GM19463 (cell line): ENCODE results near the gene PRR14.

Experiments used
- ATAC-seq: cut with Tn5 transposase; IDR thresholded peaks from one replicate; pipeline ENCODE4 v1.9.1; 2021; ENCODE audit warnings: mild to moderate bottlenecking, moderate library complexity; ENCODE audit not compliant: unreplicated experiment

PRR14 gene

DNA sequence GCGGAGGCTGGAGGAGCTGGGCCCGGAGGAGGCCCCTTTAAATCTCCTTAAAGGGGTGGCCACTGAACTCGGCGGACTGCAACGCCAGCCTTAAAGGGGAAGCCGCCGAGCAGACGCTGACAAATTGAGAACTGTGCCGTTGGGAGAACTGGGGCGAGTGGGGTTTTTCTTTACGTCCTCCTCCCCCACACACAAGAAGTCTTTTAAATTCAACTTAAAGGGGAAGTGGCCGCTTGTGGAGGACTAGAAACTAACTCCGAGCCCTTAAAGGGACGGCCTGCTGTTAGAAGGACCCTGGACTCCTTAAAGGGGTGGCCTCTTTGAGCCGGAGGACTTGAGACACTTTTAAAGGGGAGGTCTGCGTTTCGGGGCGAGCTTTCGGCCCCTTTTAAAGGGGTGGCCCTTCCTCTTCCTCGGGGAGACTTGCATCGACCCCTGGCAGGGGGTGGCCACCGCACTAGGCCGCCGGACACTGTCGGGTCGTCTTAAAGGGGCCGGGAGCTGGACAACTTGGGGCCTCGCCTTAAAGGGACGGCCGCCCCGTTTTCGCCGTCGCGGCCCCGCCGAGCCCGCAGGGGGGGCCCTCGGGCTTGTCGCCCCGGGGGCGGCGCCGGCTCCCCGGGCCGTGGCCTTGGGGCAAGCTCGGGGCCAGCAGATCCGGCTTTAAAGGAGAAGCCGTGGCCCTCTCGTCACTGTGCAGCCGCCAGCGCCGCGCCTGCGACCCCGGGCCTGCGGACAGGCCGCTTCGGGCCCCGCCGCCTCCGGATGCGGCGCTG lies 8.2 kb downstream of the PRR14 start:
- peak; percentile 43 for ATAC-seq

DNA sequence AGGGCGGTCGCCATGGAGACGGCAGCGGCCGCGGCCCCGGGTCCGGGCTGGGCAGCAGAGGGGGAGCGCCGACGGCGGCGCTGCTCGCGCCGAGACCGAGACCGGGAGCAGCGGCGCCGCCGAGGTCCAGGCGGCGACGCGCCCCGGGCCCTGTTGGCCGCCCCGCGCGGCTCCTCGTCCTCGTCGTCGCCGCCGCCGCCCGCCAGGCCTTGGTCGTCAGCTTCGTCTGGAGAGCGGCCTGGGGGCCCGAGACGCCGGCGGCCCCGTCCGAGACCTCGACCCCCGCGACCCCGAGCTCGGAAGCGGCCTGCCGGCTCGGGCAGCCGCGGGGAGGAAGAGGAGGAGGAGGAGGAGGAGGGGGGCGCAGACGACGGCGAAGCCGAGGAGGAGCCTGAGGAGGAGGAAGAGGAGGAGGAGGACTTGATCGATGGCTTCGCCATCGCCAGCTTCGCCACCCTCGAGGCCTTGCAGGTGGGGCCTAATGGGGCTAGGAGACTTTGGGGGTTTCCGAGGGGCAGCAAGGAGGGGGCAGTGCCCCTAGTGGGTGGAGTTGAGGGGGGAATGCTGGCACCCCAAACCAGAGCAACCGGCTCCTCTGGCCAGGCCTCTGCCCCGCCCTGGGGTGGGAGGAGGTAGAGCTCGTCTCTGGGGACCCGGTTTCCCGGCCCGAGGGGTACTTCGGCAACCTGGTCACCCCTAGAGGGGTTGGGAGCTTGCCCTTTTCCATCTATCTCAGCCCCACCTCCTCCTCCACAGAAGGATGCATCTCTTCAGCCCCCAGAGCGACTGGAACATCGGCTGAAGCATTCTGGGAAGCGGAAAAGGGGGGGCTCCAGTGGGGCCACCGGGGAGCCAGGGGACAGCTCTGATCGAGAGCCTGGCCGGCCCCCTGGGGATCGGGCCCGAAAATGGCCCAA lies 9.0 kb downstream of the PRR14 start:
- ATAC-seq: no peak

DNA sequence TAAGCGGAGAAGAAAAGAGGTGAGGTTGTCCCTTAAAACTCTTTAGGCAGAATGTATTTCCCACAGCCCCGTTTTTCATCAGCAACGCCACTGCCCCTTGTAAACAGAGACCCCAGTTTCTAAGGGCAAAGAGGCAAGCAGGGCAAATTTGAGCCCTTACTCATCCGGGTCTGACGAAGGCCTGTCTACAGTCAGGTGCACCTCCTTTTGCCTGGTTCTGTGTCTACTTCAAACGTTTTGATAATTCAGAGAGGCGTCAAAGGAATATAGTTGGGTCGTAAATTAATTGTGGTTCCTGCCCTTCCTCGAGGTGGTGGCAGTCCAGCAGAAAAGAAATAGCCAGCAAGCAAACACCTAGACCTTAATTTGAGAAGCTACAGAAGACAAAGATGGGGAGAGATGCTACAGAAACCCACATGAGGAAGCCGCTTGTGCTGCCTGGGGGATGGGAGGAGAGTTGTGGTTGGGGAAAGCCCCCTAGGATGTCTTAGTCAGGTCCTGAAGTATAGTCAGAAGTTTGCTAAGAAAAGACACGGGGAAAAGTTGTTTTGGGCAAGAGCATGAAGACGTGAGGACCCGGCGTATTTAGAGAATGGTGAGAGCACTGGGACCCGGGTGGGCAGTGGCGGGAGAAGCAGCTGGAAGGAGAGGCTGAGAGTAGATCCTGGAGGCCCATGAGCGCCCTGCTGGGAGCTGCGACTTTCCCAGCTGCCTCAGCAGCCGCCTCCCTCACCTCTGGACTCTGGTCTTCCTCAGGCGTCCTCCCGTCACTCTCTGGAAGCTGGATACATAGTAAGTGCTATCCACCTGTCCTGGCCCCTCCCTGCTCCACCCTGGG lies 9.9 kb downstream of the PRR14 start:
- ATAC-seq: no peak

DNA sequence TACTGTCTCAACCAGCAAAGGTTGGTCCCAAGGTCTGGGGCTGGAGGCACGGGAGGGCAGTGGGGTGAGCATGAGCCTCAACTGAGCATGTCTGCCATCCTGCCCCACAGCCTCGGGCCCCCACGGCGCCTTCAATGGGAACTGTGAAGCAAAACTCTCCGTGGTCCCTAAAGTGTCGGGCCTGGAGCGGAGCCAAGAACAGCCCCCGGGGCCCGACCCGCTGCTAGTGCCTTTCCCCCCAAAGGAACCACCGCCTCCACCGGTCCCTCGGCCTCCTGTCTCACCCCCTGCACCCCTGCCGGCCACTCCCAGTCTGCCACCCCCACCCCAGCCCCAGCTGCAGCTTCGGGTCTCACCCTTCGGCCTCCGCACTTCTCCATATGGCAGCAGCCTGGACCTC lies 11.7 kb downstream of the PRR14 start:
- no peak for ATAC-seq

DNA sequence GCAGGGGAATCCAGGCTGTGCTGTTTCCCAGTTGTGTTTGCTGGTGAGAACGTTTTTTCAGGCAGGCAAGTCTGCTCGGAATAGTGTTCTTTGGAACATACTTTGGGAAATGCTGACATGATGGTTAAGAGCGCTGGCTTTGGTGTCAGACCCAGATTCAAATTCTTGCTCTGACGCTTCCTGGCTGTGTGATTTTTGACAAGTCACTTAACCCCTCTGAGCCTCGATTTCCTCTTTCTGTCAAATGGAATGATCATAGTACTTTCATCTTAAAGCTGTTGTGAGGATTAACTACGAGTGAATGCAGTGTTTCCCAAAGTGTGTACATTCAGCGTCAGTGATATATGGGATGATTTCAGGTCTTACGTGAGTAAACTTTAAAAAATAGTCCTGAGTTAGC lies 12.3 kb downstream of the PRR14 start:
- no peak for ATAC-seq

DNA sequence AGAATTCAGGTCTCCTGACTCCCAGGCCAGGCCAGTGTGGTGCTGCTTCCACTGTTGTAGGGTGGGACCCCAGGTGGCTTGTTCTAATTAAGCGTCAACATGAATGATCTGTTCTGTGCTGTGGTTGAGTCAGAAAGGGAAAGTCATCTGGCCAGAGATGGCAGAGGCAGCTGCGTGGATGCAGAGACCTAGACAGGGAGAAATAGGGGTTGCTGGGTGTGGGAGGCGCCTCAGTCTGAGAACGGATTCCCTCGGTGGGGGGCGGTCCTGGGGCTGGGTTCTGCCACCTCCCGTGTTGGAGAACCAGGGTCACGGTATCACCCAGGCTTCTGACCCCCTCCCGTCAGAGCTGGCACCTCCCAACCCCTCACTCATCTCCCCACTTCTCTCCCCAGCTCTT lies 13.1 kb downstream of the PRR14 start:
- ATAC-seq: no peak

DNA sequence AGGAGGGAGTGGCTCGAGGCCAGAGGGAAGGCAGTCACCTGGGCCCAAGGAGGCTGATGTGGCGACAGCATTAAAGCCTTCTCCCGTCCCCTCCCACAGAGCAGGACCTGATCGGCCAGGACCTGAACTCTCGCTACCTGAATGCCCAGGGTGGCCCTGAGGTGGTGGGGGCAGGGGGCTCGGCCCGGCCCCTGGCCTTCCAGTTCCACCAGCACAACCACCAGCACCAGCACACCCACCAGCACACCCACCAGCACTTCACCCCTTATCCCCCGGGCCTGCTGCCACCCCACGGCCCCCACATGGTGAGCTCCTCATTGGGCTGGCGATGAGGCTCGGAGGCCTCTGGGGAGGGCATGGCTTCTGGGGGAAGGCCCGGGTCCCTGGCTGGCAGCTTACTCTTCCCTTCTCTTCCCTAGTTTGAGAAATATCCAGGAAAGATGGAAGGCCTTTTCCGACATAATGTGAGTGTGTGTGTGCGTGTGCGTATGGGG lies 13.9 kb downstream of the PRR14 start:
- ATAC-seq: no peak

DNA sequence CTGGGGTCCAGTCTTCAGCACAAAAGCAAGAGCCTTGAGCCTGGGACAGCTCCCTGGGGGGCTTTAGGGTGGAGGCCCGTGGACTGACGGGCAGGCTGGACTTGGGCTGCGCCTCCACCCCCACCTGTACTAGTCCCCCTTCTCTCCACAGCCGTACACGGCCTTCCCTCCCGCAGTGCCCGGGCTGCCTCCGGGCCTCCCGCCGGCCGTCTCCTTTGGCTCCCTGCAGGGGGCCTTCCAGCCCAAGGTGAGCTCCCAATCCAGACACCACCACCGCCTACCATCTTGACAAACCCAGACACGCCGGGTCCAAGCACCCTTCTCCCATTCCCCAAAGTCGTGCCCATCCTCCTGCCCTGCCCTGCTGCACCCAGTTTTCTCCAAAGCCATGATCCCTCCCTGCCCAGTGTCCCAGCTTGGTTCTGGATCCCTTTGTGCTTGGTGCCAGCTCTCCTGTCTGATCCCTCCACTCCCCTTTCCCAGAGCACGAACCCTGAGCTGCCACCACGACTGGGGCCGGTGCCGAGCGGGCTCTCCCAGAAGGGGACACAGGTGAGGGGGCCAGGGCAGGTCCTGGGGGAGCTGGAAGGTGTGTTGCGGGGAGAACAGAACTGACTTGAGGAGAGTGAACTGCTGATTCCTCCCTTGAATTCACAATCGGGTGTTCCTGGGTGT lies 14.5 kb downstream of the PRR14 start:
- no peak for ATAC-seq

DNA sequence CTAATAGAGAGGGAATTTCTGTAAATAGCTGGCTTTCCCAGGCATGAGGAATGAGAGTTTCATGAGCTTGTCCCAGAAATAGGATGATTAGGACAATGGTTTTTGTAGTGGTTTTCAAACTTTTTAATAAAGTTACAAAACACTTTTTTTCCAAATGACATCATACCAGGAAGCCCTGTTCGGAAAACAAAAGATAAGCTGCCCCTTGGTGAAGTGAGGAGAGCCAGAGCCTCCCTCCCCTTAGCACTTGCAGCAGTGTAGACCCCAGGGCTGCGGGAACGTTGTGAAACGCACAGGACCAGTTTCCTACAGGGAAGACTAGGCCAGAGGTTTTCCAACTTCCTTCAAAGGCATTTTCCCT lies 15.1 kb downstream of the PRR14 start:
- ATAC-seq: no peak

DNA sequence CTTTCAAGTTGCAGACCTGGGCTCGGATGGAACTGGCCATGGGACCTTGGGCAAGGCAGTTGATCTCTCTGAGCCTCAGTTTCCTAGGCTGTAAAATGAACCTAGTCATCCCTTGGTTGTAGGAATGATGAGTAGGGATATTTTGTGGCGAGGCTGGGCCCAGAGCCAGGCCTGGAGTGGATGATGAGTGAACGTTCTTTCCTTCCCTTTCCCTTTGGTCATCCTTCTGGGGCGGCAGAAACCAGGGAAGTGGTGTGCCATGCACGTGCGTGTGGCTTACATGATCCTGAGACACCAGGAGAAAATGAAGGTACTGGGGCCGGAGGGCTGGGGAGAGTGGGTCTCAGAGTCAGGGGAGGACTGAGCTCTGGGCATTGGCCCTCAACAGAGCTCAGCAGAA lies 15.9 kb downstream of the PRR14 start:
- no peak for ATAC-seq

DNA sequence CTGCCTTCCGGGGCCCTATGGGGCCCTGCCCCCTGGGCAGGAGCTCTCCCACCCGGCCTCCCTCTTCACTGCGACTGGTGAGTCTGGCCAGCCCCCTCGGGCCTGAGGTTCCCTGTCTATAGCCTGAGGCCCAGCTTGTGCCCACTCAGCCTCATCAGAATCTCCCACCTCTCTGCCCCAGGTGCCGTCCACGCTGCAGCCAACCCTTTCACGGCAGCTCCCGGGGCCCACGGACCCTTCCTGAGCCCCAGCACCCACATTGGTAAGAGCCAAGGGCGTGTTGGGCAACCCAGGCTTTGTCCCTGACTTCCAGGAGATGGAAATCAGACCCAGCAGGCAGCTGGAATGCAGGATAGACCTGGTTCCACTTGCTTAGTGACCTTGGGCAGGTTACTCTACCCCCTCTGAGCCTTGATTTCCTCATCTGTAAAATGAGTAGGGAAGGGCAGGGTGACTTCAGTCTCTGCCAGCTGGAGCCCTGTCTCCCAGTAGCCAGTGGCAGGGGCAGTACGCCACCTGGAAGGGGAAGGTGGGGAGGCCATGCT lies 16.7 kb downstream of the PRR14 start:
- ATAC-seq: no peak

DNA sequence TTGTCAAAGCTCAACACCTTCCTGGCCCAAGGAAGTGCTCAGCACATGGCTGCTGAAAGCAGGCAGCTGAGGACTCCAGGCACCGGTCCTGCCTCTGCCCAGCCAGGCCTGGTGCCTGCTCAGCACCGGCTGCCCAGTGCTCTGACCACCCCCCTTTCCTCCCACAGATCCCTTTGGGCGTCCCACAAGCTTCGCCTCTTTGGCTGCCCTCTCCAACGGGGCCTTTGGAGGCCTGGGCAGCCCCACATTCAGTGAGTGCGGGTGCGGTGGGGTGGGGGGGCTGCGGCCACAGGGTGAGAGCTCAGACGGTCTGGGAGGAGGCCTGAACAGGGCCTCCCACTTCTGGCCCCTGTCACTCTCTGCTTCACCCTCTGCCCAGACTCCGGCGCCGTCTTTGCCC lies 17.6 kb downstream of the PRR14 start:
- ATAC-seq: no peak

DNA sequence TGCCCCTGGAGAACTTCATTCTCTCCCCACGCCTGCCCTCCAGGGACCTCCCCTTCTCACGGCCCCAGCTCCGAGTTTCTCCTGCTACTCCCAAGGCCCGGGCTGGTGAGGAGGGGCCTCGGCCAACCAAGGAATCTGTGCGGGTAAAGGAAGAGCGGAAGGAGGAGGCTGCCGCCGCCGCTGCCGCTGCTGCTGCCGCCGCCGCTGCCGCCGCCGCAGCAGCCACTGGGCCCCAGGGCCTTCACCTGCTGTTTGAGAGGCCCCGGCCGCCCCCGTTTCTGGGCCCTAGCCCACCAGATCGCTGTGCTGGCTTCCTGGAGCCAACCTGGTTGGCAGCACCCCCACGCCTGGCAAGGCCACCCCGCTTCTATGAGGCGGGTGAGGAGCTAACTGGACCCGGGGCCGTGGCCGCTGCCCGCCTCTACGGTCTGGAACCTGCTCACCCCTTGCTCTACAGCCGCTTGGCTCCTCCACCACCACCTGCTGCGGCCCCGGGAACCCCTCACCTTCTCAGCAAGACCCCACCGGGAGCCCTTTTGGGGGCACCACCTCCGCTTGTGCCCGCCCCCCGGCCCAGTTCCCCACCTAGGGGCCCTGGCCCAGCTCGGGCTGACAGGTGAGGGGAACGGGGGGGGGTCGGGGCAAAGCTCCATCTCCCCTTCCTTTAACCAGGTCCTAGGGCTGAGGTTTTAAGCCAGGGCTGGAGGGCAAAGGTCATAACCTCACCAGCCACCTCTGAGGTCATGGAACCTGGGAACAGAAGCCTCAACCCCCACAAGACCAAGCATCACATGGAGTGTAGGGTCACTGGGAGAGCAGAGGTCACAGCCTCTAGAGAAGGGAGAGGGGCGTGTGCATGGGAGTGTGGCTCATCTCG lies 18.5 kb downstream of the PRR14 start:
- ATAC-seq: no peak

DNA sequence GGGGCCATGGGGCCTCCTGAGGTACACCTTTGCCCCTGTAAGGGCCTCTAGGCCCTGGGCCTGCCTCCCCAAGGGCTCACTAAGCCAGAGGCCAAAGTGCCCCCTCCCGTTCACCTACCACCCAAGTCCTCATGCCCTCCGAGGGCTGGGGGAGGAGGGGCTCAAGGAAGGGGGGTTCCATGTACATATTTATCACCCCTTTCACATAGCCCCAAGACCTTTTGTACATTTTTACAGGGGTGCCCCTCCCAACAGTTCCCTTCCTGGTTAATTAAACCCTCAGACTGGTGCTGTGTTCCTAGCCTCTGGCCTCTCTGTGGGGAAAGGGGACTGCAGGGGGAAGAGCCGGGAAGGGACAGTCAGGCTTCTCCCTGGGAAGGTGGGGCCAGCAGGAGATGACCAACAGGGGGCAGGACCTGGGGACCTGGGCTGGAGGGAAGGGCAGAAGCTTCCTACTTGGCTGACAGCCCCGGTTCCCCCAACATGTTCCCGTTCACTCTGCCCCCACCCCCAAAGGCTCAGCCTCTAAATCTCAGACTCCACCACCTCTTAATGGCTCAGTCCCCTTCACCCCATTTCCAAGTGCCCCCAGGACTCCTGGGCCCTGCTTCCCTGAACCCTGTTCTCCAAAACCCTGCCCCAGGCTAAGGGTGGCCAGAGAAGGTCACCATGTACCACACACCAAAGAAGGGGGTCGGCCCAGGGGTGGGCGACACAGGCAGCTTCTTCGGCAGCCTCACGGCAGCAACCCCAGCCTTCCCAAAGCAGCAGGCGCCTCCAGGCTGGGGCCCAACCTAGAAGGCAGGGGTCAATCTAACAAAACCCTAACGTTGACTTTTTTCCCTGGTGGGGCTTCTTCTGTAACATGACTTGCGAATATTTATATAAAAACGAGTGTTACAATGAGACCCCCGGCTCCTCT lies 19.4 kb downstream of the PRR14 start:
- no peak for ATAC-seq

DNA sequence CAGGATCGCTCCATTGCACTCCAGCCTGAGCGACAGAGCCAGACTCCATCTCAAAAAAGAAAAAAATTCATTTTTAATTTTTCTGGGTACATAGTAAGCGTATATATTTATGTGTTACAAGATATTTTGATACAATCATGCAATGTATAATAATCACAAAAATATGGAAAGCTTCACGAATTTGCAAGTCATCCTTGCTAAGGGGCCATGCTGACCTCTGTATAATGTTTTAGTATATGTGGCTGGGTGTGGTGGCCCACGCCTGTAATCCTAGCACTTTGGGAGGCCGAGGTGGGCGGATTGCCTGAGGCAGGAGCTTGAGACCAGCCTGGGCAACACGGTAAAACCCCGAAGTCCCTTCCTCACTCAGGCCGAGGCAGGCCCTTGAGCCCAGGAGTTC lies 24.4 kb downstream of the PRR14 start:
- ATAC-seq: no peak

DNA sequence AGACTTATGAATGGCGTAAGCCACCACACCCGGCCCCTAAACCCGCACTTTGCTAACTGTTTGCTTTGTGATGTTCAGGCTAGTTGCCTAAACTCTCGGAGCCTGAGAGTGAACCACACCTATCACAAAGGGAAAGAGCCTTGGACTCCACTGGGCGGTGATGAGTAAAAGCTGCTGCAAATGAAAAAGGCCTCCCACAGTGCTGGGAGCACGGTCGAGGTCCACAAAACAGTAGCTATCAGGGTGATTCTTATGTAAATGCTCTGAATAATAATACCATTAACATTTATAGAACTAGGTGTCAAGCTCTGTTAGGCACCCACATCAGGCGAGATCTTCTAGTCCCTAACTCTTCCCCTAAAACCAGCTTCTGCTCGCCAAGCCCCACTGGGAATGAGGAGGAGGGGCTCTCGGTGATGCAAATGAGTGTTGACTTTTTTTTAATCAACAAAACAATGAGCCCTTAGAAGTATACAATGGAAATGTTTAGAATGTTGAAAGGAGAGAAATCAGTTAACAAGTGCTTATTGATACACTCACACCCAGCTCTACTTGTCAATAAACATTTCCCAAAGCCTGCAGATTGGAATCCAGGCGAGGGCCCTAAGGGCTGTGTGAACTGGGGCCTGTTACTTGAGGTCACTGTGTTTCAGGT lies 27.3 kb downstream of the PRR14 start:
- no peak for ATAC-seq

DNA sequence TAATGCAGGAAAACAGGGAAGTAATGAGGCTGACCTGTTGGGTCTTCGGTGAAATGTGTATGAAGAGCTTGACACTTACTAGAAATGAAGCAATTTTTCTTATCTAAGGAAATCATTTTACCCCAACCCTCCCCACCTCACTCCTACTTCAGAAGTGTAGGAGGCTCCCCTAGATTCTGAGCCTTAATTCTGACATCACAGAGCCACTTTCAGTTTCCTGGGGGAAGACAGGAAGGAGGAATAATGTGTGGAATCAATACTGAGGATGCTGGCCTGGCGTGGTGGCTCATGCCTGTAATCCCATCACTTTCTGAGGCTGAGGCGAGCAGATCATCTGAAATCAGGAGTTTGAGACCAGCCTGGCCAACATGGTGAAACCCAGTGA lies 27.8 kb downstream of the PRR14 start:
- ATAC-seq: no peak

DNA sequence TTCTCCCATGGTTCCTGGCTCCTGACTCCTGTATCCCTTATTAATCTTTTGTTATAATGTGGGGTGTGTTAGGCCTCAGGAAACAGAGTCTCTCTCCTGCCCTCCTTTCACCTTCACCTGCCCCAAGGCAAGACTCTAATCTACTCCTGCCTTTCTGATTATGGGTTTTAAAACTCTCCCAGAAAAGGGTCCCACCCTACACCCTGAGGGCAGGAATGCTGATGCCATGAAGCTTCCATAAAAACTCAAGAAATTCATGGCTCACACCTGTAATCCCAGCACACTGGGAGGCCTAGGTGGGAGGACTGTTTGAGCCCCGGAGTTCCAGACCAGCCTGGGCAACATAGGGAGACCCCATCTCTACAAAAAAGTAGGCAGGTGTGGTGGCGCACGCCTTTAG lies 29.6 kb downstream of the PRR14 start:
- ATAC-seq: no peak
